GM12878 (cell line): Measurements from ENCODE around the gene PDK1.

Source experiments
- EGR1 ChIP-seq, 2 experiments: IDR thresholded peaks; 1 replicate in 1 of 2; 2 replicates in 1 of 2; pipeline ENCODE4 v1.6.1; 2011 to 2012; ENCODE audit warnings: low read depth in 2 of 2, low read length in 2 of 2, borderline replicate concordance in 1 of 2, mild to moderate bottlenecking in 1 of 2, moderate library complexity in 1 of 2
- EP300 ChIP-seq, 2 experiments: fragments of 150-350 bp in 1 of 2; IDR thresholded peaks; 2 replicates each; pipeline ENCODE4 v1.6.1; 2011 to 2012; ENCODE audit warnings: low read depth in 2 of 2, low read length in 2 of 2, borderline replicate concordance in 1 of 2, improper control_type of control experiment in 1 of 2, inconsistent platforms in 1 of 2; ENCODE audit not compliant: control insufficient read depth in 1 of 2
- FOXM1 ChIP-seq: IDR thresholded peaks from 2 replicates; pipeline ENCODE4 v1.6.1; 2012; ENCODE audit warnings: low read depth, mild to moderate bottlenecking, inconsistent platforms, low read length, moderate library complexity
- JUNB ChIP-seq: IDR thresholded peaks from 2 replicates; pipeline ENCODE4 v1.6.1; 2016; ENCODE audit warnings: antibody characterized with exemption, mild to moderate bottlenecking
- JUND ChIP-seq: IDR thresholded peaks from 2 replicates; pipeline ENCODE4 v1.6.1; 2012; ENCODE audit warnings: low read depth, mild to moderate bottlenecking, low read length, improper control_type of control experiment, moderate library complexity
- MEF2B ChIP-seq: fragments of 450-650 bp; IDR thresholded peaks from 2 replicates; pipeline ENCODE4 v1.6.1; 2018; ENCODE audit warnings: mild to moderate bottlenecking, moderate library complexity; ENCODE audit not compliant: partially characterized antibody, poor library complexity, severe bottlenecking
- MXI1 ChIP-seq: fragments of 150-350 bp; IDR thresholded peaks from 2 replicates; pipeline ENCODE4 v1.6.1; 2011; ENCODE audit warnings: low read depth, mild to moderate bottlenecking, inconsistent platforms, low read length, improper control_type of control experiment
- SUZ12 ChIP-seq: fragments of 200-600 bp; sonication (generic); IDR thresholded peaks from one replicate; pipeline ENCODE4 v1.6.1; 2018; ENCODE audit warnings: antibody characterized with exemption, mild to moderate bottlenecking; ENCODE audit not compliant: unreplicated experiment
- TF ChIP-seq, protein P1 (sequence below), 3 experiments: IDR thresholded peaks in 2 of 3; conservative IDR thresholded peaks in 1 of 3; 2 replicates each; pipeline ENCODE4 v1.5.1; 2011; ENCODE audit warnings: low read depth in 3 of 3, low read length in 3 of 3, mild to moderate bottlenecking in 3 of 3, control low read depth in 2 of 3, moderate library complexity in 2 of 3, inconsistent platforms in 1 of 3, mixed read lengths in 1 of 3; ENCODE audit not compliant: control insufficient read depth in 2 of 3, insufficient read depth in 1 of 3; ENCODE audit errors: extremely low read depth in 1 of 3
- TF ChIP-seq, protein P2 (sequence below): fragments of 450-650 bp; IDR thresholded peaks from 2 replicates; pipeline ENCODE4 v1.6.1; 2014; ENCODE audit warnings: mild to moderate bottlenecking
- TF ChIP-seq, protein P3 (sequence below): IDR thresholded peaks from 2 replicates; pipeline ENCODE4 v1.6.1; 2012; ENCODE audit warnings: low read depth, low read length, improper control_type of control experiment

DNA sequence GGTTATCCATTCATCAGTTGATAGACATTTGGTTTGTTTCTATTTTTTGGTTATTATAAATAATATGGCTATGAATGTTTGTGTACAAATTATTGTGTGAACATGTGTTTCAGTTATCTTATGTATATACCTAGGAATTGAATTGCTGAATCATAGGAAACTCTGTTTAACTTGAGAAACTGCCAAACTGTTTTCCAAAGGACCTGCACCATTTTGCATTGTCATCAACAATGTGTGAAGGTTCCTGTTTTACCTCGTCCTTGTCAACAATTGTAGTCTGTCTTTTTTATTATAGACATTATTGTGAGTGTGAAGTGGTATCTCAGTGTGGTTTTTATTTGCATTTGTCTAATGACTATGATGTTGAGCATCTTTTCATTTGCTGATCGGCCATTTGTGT is 17.1 kb downstream of the PDK1 start:
- TF ChIP-seq EP300 (IDR thresholded peaks at IDR 0.05; ENCODE audit: borderline replicate concordance in 1 of 2, control insufficient read depth in 1 of 2, low read depth in 2 of 2, low read length in 2 of 2) (no peak), EGR1 (IDR thresholded peaks at IDR 0.05; ENCODE audit: borderline replicate concordance in 1 of 2, low read depth in 2 of 2, low read length in 2 of 2) (no peak), FOXM1 (no peak), JUNB (no peak), JUND (no peak), MXI1 (no peak), MEF2B (no peak), SUZ12 (no peak)
- TF ChIP-seq, protein P1, sequence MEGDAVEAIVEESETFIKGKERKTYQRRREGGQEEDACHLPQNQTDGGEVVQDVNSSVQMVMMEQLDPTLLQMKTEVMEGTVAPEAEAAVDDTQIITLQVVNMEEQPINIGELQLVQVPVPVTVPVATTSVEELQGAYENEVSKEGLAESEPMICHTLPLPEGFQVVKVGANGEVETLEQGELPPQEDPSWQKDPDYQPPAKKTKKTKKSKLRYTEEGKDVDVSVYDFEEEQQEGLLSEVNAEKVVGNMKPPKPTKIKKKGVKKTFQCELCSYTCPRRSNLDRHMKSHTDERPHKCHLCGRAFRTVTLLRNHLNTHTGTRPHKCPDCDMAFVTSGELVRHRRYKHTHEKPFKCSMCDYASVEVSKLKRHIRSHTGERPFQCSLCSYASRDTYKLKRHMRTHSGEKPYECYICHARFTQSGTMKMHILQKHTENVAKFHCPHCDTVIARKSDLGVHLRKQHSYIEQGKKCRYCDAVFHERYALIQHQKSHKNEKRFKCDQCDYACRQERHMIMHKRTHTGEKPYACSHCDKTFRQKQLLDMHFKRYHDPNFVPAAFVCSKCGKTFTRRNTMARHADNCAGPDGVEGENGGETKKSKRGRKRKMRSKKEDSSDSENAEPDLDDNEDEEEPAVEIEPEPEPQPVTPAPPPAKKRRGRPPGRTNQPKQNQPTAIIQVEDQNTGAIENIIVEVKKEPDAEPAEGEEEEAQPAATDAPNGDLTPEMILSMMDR (IDR thresholded peaks at IDR 0.05 in 2 of 3, conservative IDR thresholded peaks at IDR 0.05 in 1 of 3; ENCODE audit: control insufficient read depth in 2 of 3, extremely low read depth in 1 of 3, insufficient read depth in 1 of 3, low read depth in 3 of 3, low read length in 3 of 3): no peak
- TF ChIP-seq, protein P2, sequence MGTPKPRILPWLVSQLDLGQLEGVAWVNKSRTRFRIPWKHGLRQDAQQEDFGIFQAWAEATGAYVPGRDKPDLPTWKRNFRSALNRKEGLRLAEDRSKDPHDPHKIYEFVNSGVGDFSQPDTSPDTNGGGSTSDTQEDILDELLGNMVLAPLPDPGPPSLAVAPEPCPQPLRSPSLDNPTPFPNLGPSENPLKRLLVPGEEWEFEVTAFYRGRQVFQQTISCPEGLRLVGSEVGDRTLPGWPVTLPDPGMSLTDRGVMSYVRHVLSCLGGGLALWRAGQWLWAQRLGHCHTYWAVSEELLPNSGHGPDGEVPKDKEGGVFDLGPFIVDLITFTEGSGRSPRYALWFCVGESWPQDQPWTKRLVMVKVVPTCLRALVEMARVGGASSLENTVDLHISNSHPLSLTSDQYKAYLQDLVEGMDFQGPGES: no peak
- TF ChIP-seq, protein P3, sequence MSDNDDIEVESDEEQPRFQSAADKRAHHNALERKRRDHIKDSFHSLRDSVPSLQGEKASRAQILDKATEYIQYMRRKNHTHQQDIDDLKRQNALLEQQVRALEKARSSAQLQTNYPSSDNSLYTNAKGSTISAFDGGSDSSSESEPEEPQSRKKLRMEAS: no peak
